Testis (tissue), 5 donors: Measurements from ENCODE around the gene TENM4. TPM values are rescaled to one million over a fixed set of nuclear protein-coding genes. Genes with fewer than 3 reads are reported as not detected.

ENCODE experiments used
- DNase-seq: peaks from one replicate; pipeline ENCODE4 v3.0.0-alpha.2; 2019
- H3K27ac ChIP-seq, 2 donors: fragments of 200-600 bp; sonication (generic); one replicate each; pipeline ENCODE4 v1.5.1; 2019
- H3K27me3 ChIP-seq: fragments of 200-600 bp; sonication (generic); one replicate; pipeline ENCODE4 v1.5.1; 2019
- H3K36me3 ChIP-seq: fragments of 200-600 bp; sonication (generic); one replicate; pipeline ENCODE4 v1.5.1; 2017; ENCODE audit warnings: low read depth; ENCODE audit errors: missing control alignments
- H3K4me1 ChIP-seq: fragments of 200-600 bp; sonication (generic); one replicate; pipeline ENCODE4 v1.5.1; 2019
- H3K4me3 ChIP-seq, 2 donors: fragments of 200-600 bp; sonication (generic); one replicate each; pipeline ENCODE4 v1.5.1; 2017 to 2019
- H3K9me3 ChIP-seq: fragments of 200-600 bp; sonication (generic); one replicate; pipeline ENCODE4 v1.5.1; 2017
- POLR2A ChIP-seq: fragments of 450-650 bp; IDR thresholded peaks from one replicate; pipeline ENCODE4 v1.6.1; 2017; ENCODE audit warnings: antibody characterized with exemption, mild to moderate bottlenecking, moderate library complexity
- WGBS, 2 donors: methylation state at CpG; one replicate each; pipeline ENCODE4 v1.1.5; 2018; 5-methylcytosine and 5-hydroxymethylcytosine counted together
- intact Hi-C: fragments of 100-400 bp; cut with DNase I; formaldehyde crosslinking; loops from one replicate; pipeline ENCODE4 v1.15.1; 2023; ENCODE audit warnings: low total_unique reads
- long read RNA-seq, 2 donors: transcript quantifications; one replicate each; lab custom pipeline, GENCODE V29; 2026
- polyA plus RNA-seq: library from polyadenylated mRNA; stranded (reverse); fragments of 350-450 nt; fragmentation: Illumina TruSeq; extraction: RNeasy Lipid Tissue Mini Kit (QIAGEN cat#74804); gene quantifications from one replicate; pipeline ENCODE4 v1.2.3, GENCODE V29; 2014; ENCODE audit warnings: low read depth, low replicate concordance; ENCODE audit not compliant: insufficient read depth
- total RNA-seq, 2 donors: library from RNA; depleted of rRNA; stranded (reverse); fragments of >200 nt; gene quantifications; one replicate each; pipeline ENCODE4 v1.2.3, GENCODE V29; 2016
- TF ChIP-seq, protein P1 (sequence below), 3 experiments: fragments of 450-650 bp in 2 of 3; fragments of 200-600 bp in 1 of 3; sonication (generic) in 1 of 3; IDR thresholded peaks; one replicate each; pipeline ENCODE4 v1.5.1; 2016 to 2019; ENCODE audit warnings: antibody characterized with exemption in 3 of 3, mild to moderate bottlenecking in 2 of 3, moderate library complexity in 1 of 3

The TENM4 gene
- total RNA-seq (10 to 100 TPM; 11.4 to 17.9 TPM), polyA plus RNA-seq (10.6 TPM)
- long read RNA-seq, donor 1 = 0 reads
- long read RNA-seq, donor 2 = 0 reads

- DNase-seq = peak; percentile 80
- Histone ChIP-seq H3K27ac (peak within 1 kb of the TSS; percentile 2 to 63), H3K4me3 (peak within 1 kb of the TSS; percentile 49 to 55), H3K27me3 (no peaks in the 10 kb centered on the region), H3K4me1 (peaks cover 6% of the 10 kb centered on the region), H3K9me3 (no peaks in the 10 kb centered on the region), H3K36me3 (no peaks in the 10 kb centered on the region)
- 1 to 2% methylated on average over 34 to 44 of the region's 74 CpGs for WGBS, 2 donors
- no peak for TF ChIP-seq POLR2A
- TF ChIP-seq, protein P1, sequence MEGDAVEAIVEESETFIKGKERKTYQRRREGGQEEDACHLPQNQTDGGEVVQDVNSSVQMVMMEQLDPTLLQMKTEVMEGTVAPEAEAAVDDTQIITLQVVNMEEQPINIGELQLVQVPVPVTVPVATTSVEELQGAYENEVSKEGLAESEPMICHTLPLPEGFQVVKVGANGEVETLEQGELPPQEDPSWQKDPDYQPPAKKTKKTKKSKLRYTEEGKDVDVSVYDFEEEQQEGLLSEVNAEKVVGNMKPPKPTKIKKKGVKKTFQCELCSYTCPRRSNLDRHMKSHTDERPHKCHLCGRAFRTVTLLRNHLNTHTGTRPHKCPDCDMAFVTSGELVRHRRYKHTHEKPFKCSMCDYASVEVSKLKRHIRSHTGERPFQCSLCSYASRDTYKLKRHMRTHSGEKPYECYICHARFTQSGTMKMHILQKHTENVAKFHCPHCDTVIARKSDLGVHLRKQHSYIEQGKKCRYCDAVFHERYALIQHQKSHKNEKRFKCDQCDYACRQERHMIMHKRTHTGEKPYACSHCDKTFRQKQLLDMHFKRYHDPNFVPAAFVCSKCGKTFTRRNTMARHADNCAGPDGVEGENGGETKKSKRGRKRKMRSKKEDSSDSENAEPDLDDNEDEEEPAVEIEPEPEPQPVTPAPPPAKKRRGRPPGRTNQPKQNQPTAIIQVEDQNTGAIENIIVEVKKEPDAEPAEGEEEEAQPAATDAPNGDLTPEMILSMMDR (IDR thresholded peaks at IDR 0.05) = peak in 1 of 3 experiments; percentile 21
- intact Hi-C loops = no loop called here
These were observed at the start of gene TENM4 for GRCh38 chr11:79440571-79441460. Gene TENM4 (minus strand): TSS chr11:79441030. CDS start chr11:79069944, 371,086 bp downstream.

DNA sequence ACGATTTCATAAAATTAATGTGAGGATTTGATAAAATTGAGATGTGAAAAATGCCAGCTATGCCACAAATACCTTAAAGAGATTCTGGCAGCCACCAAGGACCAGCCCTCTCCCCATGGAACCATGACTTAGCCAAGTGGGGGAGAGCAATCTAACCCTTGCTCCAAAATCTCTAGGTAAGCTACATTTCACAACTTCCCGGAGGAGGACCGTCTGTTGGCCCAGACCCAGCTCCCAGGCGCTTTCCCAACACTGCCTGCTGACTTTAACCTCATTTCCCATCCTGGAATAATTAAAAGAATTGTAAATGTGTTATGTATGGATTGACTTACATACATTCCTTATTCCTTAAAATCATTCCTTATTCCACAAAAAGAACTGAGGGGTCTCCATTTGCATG is 47.5 kb upstream of the TENM4 start:
- Histone ChIP-seq H3K4me1 (peaks cover 7% of the 10 kb centered on the region), H3K27ac (no peak overlapping the region), H3K36me3 (no peaks in the 10 kb centered on the region), H3K9me3 (no peaks in the 10 kb centered on the region), H3K4me3 (no peak overlapping the region), H3K27me3 (no peaks in the 10 kb centered on the region)
- intact Hi-C loops = no loop called here
- TF ChIP-seq, protein P1 (IDR thresholded peaks at IDR 0.05) = no peak
- TF ChIP-seq POLR2A = no peak
- WGBS, 2 donors = 81 to 85% methylated on average over 4 of the region's 4 CpGs
- no peak for DNase-seq

DNA sequence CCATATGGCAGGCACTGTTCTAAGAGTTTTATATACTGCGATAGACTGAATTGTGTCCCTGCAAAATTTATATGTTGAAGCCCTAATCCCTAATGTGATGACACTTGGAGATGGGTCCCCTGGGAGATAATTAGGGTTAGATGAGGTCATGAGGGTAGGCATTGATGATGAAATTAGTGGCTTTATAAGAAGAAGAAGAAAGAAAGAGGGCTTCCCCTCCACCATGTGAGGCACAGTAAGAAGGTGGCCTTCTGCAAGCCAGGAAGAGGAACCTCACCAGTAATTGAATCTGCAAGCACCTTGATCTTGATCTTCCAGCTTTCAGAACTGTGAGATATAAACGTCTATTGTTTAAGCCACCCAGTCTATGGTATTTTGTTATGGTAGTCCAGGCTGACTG is 46.6 kb upstream of the TENM4 start:
- Histone ChIP-seq H3K9me3 (no peaks in the 10 kb centered on the region), H3K27me3 (no peaks in the 10 kb centered on the region), H3K27ac (no peak overlapping the region), H3K4me1 (peaks cover 7% of the 10 kb centered on the region), H3K4me3 (no peak overlapping the region), H3K36me3 (no peaks in the 10 kb centered on the region)
- intact Hi-C loops = no loop called here
- WGBS, 2 donors = 67 to 96% methylated on average over 2 of the region's 2 CpGs
- TF ChIP-seq, protein P1 (IDR thresholded peaks at IDR 0.05) = no peak
- no peak for TF ChIP-seq POLR2A
- DNase-seq = no peak

DNA sequence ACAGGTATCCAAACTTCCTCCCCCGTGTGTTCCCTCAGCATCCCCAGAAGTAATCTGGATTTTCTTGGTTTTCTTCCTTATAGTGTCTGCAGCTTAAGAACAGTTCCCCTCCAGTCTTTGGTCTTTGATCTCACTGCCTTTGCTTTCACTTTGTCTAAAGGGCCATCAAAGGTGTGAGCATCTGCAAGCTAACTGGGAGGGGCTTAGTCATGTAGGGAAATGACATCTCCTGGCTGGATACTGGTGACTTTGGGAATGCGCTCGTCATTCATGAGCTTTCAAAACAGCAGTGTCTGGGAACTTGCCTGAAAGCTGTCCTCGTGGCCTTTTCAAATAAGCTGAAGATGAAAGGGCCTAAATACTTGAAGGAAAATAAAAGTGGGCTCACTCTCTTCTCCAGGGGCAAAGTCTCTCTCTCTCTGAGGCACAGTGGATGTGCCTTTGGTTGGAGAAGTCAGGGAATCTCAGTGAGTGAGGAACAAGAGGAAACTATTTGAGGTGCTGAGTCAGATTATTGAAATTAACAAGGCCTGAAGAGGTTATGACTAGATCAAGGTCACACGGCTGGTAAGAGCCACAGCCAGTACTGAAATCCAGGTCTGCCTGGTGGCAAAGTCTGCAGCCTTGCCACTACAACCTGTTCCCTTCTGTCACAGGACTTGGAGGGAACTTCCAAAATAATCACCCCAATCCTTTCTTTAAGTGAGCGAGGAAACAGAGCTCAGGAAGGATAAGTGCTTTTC is 45.6 kb upstream of the TENM4 start:
- peaks cover 7% of the 10 kb centered on the region for H3K4me1 ChIP-seq
- H3K27me3 ChIP-seq = no peaks in the 10 kb centered on the region
- WGBS, 2 donors = 62 to 72% methylated on average over 6 of the region's 6 CpGs
- no peaks in the 10 kb centered on the region for H3K9me3 ChIP-seq
- H3K36me3 ChIP-seq = no peaks in the 10 kb centered on the region
- no peak overlapping the region for H3K27ac ChIP-seq
- intact Hi-C loops = no loop called here
- TF ChIP-seq POLR2A = no peak
- TF ChIP-seq, protein P1 (IDR thresholded peaks at IDR 0.05) = no peak
- DNase-seq = no peak
- H3K4me3 ChIP-seq = no peak overlapping the region
